Measurements from ENCODE around the gene SLC1A4.

SLC1A4 gene

DNA sequence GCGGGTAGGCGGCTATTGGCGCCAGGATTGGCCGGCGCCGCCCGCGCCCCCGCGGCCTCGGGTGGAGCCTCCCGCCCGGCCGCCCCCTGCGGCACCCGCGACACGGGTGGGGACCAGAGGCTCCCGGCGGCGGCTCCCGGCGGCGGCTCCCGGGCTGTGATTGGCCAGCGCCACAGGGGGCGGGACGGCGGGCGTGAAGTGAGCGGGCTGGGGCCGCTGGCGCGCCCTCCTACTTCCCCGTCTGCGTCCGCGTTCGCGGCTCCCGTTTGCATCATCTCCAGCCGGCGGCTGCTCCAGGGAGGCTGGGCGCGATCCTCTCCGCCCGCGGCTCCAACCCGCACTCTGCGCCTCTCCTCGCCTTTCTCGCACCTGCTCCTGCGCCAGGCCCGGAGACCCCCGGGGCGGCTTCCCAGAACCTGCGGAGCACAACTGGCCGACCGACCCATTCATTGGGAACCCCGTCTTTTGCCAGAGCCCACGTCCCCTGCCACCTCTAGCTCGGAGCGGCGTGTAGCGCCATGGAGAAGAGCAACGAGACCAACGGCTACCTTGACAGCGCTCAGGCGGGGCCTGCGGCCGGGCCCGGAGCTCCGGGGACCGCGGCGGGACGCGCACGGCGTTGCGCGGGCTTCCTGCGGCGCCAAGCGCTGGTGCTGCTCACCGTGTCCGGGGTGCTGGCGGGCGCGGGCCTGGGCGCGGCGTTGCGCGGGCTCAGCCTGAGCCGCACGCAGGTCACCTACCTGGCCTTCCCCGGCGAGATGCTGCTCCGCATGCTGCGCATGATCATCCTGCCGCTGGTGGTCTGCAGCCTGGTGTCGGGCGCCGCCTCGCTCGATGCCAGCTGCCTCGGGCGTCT is at the start of gene SLC1A4:
TSS of gene SLC1A4 (plus strand) at position 274 of the 856 bp plus-strand sequence. CDS start at position 519, 245 bp downstream.
- peak within 1 kb of the TSS; percentile 82 for H3K27ac ChIP-seq
- DNase-seq (ENCODE audit: low read depth, low spot score), result no peak

DNA sequence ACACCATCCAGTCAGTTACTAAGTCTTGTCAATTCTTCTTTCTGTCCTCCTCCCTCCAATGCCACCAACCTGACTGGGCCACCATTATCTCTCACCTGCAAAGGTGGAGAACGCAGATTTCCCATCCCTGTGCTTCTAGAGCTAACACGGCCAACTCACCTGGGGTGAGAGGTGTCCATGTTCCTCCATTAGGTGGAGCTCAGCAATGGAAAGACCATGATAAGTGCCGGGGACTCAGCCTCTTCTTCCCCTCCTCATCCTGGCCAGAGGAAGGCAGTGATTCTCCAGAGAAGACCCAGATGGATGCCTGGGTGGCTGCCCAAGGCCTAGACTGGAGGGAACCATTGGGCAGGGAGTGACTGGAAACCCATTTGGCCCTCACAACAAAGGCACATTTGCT is 48.1 kb upstream of the SLC1A4 start:
- no peak for DNase-seq (ENCODE audit: low read depth, low spot score)
- no peak overlapping the region for H3K27ac ChIP-seq

DNA sequence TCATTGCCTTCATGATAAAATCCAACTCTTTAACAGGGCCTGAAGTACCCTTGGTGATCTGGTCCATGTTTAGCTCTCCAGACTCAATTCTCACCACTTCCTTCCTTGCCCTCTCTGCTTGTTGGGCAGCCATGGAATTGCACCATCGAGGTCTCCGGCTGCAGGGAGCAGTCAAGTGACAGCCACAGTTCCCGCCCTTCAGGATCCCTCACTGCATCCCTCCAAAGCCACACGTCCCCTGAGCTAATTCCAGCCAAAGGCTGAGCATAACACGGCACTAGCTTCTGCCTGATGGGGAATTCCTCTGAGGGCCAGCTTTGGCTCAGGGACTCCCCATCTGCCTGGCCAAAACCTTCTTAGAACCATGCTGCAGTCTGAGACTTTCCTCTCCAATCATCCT is 47.4 kb upstream of the SLC1A4 start:
- DNase-seq (ENCODE audit: low read depth, low spot score), result no peak
- H3K27ac ChIP-seq, result no peak overlapping the region

DNA sequence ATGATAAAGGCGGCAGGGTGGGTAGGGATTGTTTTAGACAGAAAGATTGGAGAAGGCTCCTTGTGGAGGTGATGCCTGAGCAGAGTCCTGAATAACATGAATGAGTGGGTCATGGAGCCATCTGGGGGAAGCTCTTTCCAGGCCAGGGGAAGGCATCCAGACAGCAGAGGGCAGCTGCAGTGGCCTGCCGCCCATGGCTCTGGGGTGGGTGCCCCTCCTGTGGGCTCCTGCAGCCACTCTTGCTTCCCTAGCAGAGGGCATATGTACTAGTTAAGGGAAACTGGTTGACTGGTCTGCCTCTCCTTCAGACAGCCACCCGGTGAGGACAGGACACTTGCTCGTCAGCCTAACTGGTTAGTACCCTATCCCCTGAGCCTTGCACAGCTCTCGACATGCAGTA is 46.5 kb upstream of the SLC1A4 start:
- DNase-seq (ENCODE audit: low read depth, low spot score), result no peak

DNA sequence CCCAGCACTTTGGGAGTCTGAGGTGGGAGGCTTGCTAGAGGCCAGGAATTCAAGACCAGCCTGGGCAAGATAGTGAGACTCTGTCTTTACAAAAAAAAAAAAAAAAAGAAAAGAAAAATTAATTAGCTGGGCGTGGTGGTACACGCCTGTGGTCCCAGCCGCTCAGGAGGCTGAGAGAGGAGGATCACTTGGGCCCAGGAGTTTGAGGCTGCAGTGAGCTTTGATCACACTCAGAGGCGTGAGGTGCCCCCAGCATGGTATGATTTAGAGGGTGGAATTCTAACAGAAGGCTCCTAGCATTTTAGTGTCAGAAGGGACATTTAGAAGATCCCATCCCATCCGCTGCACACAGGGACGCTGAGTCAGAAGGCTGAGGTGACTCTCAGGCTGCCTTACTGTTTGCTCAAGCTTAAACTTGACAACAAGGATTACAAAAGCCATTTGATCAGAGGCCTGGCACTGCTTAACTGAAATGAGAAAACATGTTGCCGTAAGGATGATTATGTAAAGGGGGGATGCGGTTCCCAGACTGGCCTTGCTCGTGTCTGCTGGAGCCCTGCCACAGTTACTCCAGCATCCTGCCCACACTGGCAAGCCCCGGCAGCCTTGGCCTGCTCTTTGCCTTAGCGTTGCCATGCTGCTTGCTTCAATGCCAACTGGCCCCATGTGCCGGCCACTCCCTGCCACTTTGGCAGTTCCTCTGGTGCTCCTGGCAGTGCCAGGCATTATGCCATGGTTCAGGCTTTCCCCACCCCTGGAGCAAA is 45.6 kb upstream of the SLC1A4 start:
- DNase-seq (ENCODE audit: low read depth, low spot score), result peak; percentile 82
- peak overlapping the region; percentile 54 for H3K27ac ChIP-seq

More for the DNA sequence above, 46.5 kb upstream of the SLC1A4 start:
- no peak overlapping the region for H3K27ac ChIP-seq

DNA sequence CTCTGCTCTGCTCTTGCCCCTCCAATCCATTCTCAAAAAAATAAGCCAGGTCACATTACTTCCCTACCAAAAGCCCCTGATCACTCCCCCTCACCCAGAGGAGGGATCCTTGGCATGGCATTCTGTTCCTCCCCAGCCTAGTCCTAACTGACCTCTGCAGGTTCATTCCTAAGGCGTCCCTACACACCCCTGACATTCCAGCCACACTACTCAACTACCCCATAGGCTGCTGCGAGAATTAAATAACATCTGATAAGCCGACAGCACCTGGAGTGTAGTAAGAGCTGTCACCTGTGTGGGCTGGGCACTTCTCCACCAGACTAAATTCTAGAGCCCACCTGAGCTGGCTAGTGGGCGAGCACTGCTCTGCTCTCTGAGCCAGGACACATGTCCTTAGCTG is 44.7 kb upstream of the SLC1A4 start:
- DNase-seq (ENCODE audit: low read depth, low spot score), result no peak
- peak overlapping the region; percentile 54 for H3K27ac ChIP-seq

DNA sequence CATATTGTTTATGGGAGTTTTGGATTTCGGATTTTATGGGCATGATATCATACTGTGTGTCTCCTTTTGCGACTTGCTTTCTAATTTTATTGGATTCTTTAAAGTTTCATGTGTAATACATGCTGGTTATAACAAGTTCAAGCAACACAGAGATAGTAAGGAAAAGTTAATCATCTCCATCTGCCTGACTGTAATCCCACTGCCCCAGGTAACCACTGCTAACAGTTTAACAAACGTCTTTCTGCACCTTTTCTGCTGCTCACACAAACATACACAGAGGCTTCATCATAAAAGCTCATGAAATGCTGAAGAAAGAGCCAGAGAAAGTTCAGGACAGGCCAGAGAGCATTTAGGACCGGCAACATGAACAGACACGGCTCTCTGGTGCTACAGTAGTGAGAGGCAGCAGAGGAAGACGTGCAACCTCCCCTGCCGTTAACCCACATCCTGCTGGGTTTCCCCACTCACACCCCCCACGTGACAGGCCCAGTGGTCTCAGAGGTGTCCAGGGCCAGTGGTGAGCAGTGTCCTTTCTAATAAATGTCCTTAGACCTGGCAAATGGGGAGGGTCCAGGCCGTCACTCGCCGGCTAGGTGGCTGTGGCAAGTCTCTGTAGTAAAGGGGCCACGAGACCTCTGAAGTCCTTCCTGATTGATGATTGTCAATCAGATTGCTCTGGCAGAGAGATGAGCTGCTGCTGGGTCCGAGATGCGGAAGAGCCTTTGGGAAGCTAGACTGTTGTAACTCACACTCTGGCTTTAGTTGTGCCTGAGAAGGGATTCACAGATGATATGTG is 43.0 kb upstream of the SLC1A4 start:
- H3K27ac ChIP-seq, result peak overlapping the region; percentile 50

DNA sequence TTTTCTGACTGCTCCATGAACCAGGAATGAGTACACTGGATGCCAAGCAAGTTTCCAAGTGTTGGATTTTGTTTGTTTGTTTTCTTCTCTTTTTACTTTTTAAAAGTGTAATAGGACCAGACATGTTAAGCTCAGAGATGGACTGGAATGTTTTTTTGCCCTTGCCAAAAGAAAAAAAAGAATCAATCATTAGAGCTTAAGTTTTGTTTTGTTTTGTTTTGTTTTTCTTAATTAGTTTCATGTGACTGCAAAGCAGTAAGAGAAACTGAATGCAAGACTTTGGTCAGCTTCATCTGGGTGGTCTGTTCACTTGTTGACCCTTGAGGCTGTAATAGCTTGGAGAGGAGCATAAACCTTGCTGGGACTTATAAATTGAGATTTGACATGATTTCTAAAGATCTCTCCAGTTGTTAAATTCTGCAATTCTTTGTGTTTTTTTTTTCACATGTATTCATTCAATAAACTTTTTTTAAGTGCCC is 42.4 kb upstream of the SLC1A4 start:
- peak overlapping the region; percentile 50 for H3K27ac ChIP-seq
- no peak for DNase-seq (ENCODE audit: low read depth, low spot score)

More for the DNA sequence above, 43.0 kb upstream of the SLC1A4 start:
- DNase-seq (ENCODE audit: low read depth, low spot score), result no peak

DNA sequence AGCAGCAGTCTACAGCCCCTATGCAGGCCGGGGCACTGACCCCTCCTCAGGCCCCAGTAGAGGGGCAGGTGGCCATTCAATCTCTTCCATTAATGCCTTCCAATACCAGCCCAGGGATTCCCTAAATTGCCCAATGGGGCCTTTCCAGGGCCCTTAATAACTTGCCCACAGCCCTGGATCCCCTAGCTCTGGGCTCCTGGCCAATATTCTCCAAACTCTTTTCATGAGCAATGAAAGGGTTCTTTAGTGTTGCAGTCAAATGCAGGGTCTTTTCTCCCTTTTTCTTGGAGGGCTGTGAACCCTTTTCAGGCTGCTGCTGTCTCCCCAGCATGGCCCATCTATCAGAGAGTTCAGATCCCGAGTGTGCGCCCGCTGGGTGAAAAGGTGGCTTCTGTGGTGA is 41.3 kb upstream of the SLC1A4 start:
- DNase-seq (ENCODE audit: low read depth, low spot score), result no peak
- no peak overlapping the region for H3K27ac ChIP-seq

DNA sequence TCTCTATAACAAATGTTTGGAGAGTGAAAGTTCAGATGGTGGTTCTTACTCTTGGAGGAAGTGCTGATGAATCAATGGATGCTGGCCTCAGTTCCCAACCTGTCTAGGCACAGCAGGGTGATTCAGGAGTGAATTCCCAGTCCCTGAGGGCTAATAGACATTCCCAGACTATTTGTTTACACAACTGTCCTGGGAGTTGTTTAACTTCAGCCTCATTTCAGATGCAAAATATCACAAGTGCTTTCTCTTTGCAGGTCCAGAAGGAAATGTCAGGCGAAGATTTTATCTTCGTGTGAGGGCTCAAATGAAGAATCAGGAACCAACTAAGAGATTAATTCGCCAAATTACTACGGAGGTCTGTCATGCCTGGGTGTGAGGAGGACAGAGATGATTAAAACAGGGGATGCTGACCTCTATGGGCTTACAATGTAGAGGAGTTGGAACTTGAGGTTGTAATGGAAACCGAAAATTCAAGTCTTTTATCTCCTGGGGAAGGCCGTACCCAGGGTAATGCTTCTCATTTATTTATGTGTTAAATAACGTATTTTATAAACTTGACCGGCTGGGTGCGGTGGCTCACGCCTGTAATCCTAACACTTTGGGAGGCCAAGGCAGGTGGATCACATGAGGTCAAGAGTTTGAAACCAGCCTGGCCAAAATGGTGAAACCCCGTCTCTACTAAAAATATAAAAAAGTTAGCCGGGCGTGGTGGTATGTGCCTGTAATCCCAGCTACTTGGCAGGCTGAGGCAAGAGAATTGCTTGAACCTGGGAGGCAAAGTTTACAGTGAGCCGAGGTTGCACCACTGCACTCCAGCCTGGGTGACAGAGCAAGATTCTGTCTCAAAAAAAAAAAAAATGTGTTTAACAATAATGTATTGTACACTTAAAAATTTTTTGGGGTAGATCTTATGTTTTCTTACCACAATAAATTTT is 38.7 kb upstream of the SLC1A4 start:
- DNase-seq (ENCODE audit: low read depth, low spot score), result peak; percentile 61
- H3K27ac ChIP-seq, result peak overlapping the region; percentile 60

DNA sequence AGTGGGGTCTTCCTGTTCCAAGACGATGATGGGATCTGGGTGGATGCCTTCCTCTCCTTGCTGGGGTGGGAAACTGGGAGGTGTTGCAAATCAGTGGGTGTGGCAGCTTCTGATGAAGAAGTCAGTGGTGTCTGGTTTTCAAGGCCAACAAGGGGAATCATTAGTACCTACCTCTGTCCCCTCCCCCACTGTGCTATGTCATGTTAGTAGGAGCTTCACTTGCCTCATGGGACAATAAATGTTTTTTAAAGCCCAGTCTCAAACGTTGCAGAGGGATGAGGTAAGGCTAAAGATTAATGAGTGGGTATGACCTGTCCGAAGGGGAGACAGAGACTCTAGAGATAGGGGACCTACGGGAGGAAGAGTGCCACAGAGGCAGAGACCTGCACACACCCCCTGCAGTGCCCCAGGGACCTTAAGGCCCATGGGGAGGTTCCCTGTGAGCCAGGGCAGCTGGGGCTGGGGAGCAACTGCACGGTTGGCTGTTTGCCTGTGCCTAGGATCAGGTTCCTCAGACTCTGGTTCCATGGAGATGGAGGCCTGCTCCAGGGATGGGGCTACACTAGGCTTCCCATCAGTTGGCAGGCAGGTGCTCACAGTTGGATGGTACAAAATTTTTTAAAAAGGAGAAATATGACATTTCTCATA is 37.8 kb upstream of the SLC1A4 start:
- DNase-seq (ENCODE audit: low read depth, low spot score), result no peak
- peak overlapping the region; percentile 60 for H3K27ac ChIP-seq

DNA sequence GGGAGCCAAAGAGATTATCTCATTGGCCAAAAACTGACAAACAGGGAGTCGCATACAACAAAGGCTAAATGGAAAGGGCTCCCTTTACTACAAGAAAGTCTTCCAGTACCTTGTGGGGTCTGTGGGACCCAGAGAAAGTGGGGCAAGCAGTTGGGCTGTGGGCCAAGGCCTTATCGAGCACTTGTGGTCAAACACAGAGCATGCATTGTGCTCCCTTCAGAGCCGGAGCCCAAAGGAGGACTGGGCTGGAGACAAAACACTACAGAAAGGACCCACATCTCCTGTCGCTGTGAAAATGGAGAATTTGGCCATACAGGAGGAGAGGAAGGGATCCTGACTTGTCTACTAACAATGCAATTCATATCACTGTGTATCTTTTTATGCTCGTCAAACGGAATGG is 37.1 kb upstream of the SLC1A4 start:
- no peak for DNase-seq (ENCODE audit: low read depth, low spot score)
- H3K27ac ChIP-seq, result no peak overlapping the region

DNA sequence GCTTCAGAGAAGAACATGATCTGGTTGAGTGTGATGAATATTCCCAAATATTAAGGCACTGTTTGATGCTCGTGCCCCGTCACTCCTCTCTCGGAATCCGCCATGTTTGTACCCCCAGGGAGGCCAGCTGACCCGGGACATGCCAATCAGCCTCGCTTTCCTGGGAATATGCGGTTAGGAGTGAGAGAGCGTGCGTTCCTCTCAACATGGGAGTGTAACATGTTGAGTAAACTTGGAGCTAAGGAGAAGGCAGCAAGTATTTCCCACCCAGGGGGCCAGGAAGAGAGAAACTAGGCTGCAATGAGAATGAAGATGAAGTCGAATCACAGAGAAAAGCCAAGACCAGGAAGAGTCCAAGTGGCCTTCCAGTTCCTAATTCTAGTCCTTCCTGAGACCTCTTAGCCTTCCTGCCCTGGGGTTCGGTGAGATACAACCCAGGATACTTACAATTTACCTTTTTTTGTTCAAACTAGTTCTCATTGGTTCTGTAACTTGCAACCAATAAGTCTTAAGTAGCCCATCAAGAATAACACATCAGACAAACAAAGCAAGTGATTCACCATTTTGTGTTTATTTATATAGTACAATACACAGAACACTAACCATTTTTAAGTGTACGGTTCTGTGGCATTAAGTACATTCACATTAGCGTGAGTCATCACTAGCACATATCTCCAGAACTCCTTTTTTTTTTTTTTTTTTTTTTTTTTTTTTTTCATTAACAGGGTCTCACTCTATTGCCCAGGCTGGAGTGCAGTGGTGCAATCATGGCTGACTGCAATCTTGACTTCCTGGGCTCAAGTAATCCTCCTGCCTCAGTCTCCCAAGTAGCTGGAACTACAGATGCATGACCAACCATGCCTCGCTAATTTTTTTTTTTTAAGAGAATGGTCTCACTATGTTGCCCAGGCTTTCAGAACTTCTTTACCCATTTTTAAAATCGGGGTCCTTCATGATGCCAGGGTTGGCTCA is 36.4 kb upstream of the SLC1A4 start:
- peak; percentile 75 for DNase-seq (ENCODE audit: low read depth, low spot score)
- no peak overlapping the region for H3K27ac ChIP-seq

DNA sequence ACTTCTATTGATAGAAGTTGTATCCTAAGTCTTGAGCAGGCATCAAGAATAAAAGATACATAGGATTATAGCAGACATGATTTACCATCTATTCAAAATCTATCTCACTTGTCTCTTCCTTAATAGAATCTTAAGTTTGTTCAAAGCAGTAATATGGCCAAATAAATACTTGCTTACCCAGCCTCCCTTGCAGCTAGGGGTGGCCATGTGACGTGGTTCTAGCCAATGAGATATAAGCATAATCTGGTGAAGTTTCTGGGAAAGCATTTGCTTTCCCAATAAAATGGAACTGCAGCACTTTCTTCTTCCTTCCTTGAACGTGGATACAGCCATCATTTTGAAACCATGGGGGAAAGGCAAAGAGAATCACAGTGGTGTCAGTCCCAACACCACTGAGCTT is 33.7 kb upstream of the SLC1A4 start:
- DNase-seq (ENCODE audit: low read depth, low spot score), result no peak

DNA sequence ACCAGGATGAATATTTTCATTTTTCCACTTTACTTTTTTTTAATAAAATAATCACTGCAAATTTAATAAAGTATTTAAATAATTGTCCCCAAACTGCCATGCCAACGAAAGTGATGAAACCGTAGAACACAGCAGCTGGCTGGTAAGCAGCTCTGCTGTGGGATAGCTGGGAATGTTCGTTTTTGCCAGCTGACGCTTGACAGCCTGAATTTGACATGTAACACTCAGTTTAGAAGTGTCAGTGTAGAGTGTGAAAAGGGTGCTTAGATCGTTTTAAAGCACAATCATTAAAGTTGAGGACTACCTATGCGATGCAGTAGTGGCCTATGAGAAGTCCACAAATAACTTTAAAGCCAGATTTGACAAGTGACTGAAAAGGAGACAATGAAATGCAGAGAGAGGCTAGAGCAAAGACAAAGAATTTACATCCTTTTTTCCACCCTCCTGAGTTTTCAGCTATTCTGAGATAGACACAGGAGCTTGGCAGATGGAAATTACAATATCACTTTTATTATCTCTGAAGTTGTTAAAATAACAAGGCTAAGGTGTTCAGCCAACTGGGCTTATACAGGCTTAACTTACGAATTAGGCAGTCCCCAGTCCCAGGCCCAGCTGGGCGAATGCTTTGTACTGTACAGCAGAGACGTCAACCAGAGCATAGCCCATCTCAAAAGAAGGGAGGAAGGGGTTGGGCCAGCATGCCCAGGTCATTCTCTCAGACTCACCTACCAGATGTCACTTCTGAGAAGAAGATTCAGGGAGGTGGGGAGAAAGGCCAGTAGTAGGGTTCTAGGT is 31.9 kb upstream of the SLC1A4 start:
- no peak overlapping the region for H3K27ac ChIP-seq
- no peak for DNase-seq (ENCODE audit: low read depth, low spot score)

More for the DNA sequence above, 33.7 kb upstream of the SLC1A4 start:
- H3K27ac ChIP-seq, result no peak overlapping the region

DNA sequence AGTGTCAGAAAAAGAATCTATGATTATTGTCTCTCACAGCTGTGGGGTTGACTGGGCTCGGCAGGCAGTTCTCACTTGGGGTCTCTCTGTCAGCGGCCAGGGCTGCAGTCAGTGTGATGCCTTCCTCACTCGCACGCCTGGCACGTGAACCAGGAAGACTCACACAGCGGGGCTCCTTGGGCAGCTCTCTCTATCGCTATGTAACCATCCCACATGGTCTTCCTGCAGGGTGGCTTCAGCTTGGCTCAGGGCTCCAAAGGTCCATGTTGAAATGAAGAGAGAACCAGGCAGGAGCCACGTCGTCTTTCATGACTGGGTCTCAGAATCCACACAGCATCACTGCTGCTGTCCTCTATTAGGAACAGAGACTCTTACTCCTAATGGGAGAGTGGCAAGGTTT is 30.6 kb upstream of the SLC1A4 start:
- no peak overlapping the region for H3K27ac ChIP-seq
- DNase-seq (ENCODE audit: low read depth, low spot score), result no peak

DNA sequence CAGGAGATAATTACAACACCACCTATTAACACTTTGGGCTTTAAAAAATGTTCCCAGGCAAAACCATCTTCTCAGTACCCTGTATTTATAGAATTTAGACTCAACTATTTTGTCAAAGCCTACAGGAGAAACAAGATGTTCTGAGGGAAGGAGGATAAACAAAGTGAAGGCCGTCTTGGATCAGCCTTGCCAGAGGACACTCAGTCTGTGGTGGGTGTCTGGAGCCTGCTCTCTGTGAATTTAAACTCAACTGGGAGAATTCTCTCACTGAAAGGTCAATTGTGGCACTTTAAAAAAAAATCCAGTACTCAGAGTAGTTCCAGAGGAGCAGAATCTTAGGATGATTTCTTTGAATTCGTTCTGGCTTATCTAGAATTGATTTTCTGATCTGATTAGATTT is 28.4 kb upstream of the SLC1A4 start:
- no peak for DNase-seq (ENCODE audit: low read depth, low spot score)
- no peak overlapping the region for H3K27ac ChIP-seq

All from epithelial cell of prostate (primary cell).